HG03378 (cell line): ENCODE results near the gene ARID1B.

ENCODE experiments used
- ATAC-seq: cut with Tn5 transposase; IDR thresholded peaks from one replicate; pipeline ENCODE4 v1.9.1; 2021; ENCODE audit warnings: mild to moderate bottlenecking, moderate library complexity; ENCODE audit not compliant: unreplicated experiment

The ARID1B gene

DNA sequence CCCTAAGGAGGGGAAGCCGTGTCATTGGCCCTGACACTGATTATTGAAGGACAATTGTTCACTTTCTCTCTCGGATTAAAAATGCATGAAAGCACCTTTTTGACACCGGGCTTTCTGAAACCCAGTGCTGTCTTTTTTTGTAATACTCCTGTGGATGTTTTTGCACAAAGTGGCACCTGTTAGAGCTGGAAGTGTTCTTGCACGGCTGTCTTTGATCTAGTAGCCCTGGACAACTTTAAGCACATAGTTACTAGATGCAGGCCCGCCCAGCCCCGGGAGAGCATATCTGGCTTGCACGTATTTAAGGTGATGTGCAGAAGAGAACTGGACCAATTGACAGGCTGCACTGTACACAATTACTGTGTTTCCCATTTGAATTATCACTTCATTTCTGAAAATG lies 72.6 kb downstream of the ARID1B start:
- ATAC-seq = no peak

DNA sequence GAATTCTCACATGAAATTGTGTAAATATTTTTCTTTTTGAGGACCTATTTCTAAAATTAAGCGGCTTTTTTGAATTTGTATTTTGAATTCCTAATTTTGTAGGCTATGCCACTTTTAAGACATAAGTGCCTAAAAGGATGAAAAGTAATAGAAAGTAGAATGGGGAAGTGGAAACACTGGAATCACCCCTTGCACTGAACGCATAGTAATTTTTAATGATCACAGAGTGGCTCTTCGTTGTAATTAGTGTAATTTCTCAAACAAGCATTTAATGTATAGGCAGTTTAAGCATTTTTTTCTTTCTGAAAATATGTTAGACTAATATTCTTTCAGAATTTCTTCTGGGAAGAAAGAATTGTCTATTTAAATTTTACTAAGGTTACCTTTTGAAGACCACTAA lies 73.2 kb downstream of the ARID1B start:
- ATAC-seq = no peak

DNA sequence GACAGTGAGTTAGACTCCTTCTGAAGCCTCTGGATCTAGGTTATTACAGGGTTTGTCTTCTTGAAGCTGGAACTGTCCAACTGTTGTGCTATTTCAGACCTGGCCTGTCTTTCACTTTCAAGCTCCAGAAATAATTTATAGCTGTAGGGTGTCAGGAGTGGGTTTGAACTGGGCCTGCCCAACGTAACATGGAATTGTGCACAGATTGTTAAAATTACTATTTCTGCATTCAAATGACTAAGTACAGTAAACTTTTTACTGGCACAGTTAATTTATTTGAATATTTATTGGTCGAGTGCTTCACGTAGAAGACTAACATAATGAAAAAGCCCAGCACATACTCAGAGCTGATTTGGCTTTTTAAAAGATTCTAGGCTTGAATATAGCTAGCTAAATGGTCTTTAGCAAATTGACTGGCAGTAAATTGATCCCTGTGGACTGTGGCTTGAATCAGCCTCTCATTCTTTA lies 74.3 kb downstream of the ARID1B start:
- ATAC-seq = no peak

DNA sequence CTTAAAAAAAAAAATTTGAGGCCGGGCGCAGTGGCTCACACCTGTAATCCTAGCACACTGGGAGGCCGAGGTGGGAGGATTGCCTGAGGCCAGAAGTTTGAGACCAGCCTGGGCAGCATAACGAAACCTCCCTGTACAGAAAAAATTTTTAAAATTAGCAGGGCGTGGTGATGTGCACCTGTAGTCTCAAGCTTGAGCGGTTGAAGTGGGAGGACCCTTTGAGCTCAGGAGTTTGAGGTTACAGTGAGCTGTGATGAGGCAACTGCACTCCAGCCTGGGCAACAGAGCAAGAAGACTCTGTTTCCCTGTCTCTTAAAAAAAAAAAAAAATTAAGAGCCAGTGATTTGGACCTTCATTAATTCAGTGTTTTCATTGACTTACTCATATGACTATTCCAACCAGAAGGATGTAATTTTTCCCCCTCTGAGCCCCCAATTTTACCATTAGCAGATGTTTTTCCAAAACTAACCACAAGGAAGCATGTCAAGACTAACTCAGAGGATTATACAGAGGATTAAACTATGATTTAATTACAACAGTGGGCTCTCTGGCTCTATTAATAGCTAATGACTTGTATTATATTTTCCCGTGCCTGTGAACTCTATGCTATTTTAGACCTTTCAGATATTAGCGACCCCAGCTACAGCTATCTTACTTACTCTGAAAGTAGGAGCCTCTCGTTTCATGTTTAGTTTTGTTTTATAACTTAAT lies 75.1 kb downstream of the ARID1B start:
- ATAC-seq = no peak

DNA sequence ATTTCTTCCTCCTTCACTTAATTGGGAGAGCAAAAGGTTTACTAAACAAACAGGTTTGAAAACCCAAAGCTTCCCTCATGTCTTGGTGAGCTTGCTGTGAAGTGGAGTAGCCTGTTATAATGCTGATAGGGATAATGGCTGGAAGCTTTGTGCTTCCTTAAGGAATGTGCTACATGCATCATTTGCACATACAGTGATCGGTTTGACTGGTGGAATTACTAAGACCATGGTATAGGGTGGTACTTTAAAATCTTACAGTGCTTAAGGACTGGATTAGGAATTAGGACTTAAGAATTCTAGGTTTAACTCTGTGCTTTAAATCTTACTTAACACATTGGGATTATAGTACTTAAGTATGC lies 75.7 kb downstream of the ARID1B start:
- ATAC-seq = no peak

DNA sequence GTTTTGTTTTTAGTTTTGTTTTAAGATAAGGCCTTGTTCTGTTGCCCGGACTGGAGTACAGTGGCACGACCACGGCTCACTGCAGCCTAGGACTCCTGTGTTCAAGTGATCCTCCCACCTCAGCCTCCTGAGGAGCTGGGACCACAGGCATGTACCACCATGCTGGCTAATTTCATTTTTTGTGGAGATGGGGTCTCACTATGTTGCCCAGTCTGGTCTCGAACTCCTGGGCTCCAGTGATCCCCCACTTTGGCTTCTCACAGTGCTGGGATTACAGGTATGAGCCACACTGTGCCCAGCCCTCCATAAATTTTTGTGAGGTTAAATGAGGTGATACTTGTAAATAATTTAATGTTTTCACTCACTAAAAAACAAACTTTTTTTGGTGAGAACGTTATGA lies 76.6 kb downstream of the ARID1B start:
- ATAC-seq = no peak

DNA sequence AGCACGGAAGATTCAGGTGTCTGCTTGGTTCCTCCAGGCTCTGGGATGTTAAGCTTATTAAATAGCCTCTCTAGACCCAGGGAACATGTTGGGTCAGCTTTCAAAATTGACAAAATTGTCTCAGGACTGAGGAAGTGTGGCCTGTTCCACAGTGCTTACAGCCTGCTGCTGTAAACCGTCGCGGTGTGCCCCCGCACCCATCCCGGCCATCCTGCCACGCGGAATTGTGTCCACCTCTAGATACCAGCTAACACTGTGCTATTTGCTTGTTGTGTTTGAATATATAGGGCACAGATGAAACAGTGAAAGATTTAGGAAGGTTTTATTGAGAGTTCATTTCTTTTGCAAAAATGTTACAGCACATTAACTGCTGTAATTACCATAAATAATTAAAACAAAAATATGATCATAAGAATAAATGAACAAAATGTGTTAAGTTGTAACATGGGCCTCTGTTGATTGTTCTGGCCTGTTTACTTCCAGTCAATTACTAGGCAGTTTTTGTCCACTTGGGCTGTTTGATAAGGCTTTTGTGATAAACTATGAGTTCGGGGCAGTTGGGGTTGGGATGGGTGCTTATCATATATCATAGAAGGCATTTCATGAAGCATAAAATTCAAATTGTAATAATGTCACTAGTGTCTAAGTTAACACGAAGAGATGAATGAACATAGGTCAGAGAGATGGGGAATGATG lies 77.4 kb downstream of the ARID1B start:
- ATAC-seq = no peak

DNA sequence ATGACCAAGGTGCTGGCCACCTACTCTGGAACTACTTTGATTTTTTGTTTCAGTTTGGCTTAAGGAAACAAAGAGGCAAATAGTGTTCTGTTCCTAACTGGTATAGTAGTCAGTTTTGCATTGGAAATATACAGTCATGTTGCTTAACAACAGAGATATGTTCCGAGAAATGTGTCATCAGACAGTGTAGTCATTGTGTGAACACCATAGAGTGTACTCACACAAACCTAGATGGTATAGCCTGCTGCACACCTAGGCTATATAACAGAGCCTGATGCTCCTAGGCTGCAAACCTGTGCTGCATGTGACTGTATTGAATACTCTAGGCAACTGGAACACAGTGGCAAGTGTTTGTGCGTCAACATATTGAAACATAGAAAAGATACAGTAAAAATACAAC lies 80.4 kb downstream of the ARID1B start:
- ATAC-seq = peak; percentile 51

DNA sequence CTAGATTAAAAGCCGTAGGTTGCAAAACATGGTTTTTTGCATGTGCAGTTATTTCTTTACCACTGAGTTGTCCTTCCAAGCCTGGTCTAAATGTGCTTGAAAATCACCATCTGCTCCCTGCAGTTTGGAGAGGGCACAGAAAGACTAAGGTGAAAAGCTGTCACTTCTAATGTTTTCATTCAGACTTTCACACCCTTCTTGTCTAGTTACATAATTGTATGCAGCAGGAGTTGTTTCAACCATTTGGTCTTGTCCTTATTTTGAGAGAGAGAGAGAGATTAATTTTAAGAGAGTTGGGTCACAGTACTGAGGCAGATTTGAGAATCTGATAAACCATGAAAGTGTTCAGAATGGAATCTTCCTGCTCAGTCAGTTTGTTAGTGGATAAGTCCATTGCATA lies 82.5 kb downstream of the ARID1B start:
- ATAC-seq = no peak

DNA sequence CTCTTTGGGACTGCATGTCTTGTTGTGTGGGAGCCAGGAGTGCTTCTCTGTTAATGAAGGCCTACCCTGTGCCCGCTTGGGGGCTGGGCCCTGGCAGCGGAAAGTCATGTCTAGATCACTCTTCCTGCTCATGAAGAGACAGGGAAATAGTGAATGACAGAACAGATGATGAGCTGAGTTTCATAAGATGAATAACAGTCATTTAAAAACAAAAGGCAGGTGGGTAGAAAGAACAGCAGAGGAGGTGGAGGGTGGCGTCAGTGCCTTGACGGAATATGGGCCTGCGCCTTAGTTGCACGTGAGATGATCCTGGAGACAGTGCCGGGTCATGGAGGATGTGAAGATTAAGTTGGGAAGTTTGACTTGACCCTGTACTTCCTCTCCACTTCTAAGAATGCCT lies 85.5 kb downstream of the ARID1B start:
- ATAC-seq = no peak

DNA sequence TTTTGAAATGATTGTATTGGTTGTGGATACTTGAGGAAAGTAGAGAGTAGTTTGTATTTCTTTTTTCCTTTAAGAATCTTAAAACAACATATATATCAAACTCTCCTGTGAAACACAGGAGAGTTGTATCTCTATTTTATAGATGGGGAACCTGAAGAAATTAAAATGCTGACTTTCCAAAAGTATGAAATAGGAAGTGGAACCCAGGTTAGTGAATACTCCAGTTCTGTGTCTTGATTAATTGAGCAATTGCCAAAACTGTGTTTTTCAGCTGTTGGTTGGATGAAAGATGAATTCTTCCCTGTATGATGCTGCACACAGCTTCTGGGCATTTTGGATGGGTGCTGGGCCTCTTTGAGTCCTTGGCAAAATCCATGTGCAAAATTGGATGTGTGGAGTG lies 86.3 kb downstream of the ARID1B start:
- ATAC-seq = no peak

DNA sequence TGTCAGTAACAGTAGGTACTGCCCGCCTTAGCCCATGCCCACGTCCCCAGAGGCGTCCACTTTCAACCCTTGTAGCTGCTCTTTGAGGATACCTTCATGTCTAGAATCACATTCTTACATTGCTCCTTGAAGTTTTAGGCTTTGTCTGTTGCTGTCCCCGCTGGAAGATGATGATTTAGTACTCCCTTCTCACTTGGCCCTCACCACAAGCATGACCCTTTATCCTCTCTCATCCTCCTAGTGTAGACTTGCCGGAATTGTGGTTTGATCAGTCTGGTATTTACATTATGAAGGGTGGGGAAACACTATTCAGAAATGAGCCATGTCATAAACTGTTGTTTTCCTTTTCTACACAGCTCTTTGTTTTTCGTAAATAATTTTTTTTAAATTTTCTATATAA lies 87.4 kb downstream of the ARID1B start:
- ATAC-seq = no peak

DNA sequence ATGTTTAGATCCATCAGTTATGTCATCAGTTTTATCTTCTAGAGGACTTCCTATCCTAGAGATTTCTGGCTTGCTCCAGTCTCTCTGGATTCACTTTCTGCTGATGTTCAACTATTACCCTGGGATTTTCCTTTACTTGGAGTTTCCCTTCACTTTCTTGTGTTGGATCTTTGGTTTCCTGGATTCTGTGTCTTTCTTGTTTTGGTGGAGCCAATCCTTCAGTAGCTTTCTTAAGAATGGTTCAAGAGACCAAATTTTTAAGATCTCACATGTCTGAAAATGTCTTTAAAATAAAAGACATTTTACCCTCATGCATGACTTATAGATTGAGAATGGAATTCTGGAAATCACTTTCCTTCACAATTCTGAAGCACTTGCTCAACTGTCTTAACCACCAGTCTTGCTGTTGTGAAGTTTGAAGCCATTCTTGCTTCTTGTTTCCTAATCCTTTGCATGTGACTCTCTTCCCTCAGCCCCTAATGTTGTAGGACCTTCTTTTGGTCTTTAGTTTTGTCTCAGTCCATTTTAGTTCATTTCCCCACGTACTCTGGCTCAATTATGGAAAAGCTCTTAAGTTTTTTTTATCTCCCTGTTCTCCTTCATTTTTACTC lies 87.9 kb downstream of the ARID1B start:
- ATAC-seq = no peak

DNA sequence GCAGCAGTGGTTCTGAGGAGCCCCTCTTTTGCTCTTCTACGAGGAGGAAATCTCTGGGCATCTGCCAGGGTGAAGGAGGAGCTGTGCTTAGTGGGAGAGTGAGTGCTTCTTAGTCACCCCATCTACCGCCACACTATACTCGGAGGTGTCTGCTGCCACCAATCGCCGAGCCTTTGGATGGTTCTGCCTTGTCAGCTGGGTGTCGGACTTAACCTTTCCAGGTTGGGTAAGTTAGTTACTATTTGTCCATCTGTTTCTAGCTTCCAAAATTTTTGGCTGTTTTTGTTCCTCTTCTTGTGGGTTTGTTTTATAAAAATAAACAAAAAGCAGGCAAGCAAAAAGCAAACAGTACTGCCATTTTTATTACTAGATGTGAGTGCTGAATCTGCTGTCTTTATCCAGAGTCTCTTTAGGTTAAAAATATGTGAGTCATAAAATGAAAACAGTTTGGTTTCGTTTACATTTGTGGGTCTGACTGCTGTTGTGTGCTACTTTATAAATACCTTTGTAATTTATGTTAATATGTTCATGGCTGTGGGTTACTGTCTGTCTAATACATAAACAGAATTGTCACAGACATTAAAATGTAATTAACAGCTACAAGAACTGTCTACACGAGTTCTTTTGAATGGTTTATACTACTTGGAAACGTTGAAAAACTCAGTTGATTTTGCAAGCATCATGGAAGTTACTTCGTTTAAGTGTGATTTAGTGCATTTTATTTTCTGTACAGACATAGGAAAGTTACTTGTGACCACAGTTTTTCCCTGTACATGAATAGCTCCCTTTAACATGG lies 89.2 kb downstream of the ARID1B start:
- ATAC-seq = no peak

DNA sequence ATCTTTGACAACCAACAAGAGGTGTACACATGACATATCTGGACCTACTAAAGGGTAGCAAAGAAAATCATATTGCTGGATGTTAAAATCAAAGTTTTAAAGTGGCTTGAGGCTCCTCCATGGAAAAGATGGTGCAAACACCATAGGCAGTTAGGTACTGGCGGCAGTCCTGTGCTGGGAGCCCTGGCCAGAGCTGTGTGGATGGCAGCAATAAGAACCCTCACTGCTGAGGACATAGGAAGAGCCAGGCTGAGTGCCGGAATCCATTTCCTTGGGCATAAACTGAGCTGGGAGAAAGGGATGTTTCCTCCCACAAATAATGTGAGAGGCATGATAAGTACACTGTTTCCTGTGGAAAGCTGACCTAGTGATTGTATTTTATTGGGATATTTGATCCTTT lies 89.9 kb downstream of the ARID1B start:
- no peak for ATAC-seq

DNA sequence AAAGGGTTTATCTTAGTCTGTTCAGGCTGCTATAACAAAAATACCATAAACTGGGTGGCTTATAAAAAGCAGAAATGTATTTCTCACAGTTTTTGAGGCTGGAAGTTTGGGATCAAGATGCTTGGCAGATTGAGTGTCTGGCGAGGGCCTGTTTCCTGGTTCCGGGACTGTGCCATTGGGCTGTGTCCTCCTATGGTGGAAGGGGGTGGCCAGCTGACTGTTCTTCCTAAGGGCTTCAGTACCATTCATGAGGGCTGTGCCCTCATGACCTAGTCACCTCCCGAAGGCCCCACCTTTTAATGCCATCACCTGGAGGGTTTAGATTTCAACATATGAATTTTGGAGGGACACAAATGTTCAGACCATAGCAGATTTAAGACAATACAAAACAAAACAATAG lies 91.2 kb downstream of the ARID1B start:
- no peak for ATAC-seq

DNA sequence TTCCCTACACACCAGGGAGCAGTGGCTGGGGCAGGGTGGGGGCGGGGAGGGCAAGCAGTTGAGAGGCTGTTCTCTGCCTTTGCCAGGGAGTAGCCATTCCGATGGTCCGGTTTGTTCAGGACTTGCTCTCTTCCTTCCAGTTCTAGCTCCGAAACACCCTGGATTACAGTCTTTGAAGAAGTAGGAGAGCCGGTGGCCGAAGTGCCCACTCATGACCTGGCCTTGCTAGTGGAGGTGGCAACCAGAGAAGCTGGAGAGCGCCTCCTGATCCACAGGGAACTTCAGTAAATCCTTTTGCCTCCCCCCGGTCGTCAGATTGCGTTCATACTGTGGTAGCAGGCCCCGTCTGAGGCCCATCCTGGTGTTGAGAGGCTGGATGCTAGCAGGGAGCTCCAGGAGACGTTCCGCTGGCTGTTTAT lies 92.8 kb downstream of the ARID1B start:
- ATAC-seq = no peak

DNA sequence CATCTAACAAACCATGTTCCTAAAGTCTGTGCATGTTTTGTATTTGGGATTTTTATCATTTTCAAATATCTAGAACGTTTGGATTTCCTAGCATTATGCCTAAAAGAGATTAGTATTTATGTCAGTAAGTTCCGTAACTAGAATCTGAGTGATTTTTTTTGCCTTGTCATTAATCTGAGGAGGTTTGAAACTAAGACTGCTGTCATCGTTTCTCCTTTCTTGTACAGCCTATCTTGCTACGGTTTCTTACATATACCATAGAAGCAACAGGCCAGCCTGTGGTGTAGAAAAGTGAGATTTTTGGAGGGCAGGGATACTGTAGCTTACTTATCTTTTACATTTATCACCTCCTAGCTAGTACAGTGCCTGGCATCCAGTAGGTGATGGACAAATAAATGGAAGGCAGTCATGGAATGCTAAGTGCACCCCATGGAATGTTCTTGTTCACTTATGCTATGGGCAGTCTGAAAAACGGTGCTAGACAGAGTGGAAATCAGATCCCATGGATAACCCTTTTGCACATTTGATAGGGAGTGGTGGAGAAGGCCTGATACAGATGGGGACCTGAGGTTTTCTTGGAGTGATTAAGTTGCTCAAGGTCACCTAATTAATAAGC lies 93.9 kb downstream of the ARID1B start:
- ATAC-seq = no peak

DNA sequence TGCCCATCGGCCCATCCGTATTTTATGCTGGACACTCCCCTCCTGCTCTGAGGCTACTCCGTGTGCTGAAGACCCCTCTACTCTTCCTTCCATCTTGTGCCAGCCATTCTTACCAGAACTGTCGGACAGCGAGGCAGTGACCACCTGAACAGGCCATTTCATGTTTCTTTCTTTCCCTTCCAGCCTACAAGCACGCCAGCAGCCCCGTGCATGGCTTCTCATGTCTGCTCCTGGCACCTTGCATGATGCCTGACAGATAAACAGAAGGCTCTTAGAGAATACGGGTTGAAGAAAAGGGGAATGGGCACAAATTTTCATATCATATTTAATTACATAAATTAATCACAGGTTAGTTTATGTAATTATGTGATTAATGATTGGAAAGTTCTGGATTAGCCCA lies 95.7 kb downstream of the ARID1B start:
- ATAC-seq = no peak

DNA sequence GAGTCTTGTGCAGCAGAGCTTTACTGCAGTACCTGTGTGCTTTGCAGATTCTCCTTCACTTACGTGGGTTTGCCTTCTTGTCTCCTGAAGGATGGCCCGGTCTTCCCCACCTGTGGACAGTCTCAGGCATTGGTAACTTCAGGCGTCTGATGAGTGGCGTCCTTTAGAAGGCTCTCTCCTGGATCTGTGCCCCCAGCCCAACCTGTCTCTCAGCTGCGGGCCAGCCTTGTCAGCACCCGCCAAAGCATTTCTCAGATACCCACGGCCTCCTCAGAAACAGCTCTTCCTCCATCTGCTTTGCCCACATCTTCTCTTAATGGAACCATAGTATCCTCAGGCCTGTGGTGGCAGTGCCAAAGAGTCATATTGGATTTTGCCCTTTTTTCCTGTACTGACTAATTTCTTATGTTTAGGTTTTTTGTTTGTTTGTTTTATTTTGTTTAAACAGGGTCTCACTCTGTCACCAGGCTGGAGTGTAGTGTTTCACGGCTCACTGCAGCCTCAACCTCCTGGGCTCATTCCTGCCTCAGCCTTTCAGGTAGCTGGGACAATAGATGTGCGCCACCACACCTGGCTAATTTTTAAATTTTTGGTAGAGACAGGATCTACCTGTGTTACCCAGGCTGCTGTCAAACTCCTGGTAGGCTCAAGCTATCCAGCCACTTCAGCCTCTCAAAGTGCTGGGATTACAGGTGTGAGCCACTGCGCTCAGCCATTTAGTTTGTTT lies 96.6 kb downstream of the ARID1B start:
- no peak for ATAC-seq
